GM19438 (cell line): Measurements from ENCODE around the gene PPP6R2.

Experiments
- ATAC-seq: cut with Tn5 transposase; IDR thresholded peaks from one replicate; pipeline ENCODE4 v1.9.1; 2021; ENCODE audit warnings: low read depth; ENCODE audit not compliant: unreplicated experiment

The PPP6R2 gene

GRCh38 chr22:50304528-50305392, 38.4 kb upstream of the PPP6R2 start:
- no peak for ATAC-seq

- no peak for ATAC-seq
These were observed 37.7 kb upstream of the PPP6R2 start for GRCh38 chr22:50305393-50305922.

- ATAC-seq = no peak
These were observed 37.1 kb upstream of the PPP6R2 start for GRCh38 chr22:50305923-50306566.

- no peak for ATAC-seq
These were observed 36.1 kb upstream of the PPP6R2 start, which contains the start of gene PLXNB2 for GRCh38 chr22:50306753-50307749. PLXNB2 (minus strand) TSS chr22:50307646; CDS start chr22:50290584, 17,062 bp downstream.

- ATAC-seq = no peak
These were observed 35.1 kb upstream of the PPP6R2 start for GRCh38 chr22:50307890-50308596.

GRCh38 chr22:50308597-50308935, 34.6 kb upstream of the PPP6R2 start:
- no peak for ATAC-seq

GRCh38 chr22:50308986-50309600, 34.0 kb upstream of the PPP6R2 start:
- no peak for ATAC-seq

GRCh38 chr22:50309601-50309991, 33.5 kb upstream of the PPP6R2 start:
- ATAC-seq = no peak

- no peak for ATAC-seq
These were observed 33.0 kb upstream of the PPP6R2 start for GRCh38 chr22:50310031-50310722.

- ATAC-seq = no peak
These were observed 32.1 kb upstream of the PPP6R2 start for GRCh38 chr22:50310949-50311444.

- no peak for ATAC-seq
These were observed 31.3 kb upstream of the PPP6R2 start for GRCh38 chr22:50311606-50312351.

GRCh38 chr22:50312371-50312770, 30.8 kb upstream of the PPP6R2 start:
- ATAC-seq = no peak

GRCh38 chr22:50313021-50313420, 30.1 kb upstream of the PPP6R2 start:
- no peak for ATAC-seq

GRCh38 chr22:50313600-50313999, 29.5 kb upstream of the PPP6R2 start:
- no peak for ATAC-seq

- no peak for ATAC-seq
These were observed 29.1 kb upstream of the PPP6R2 start for GRCh38 chr22:50314081-50314454.

GRCh38 chr22:50314455-50315288, 28.5 kb upstream of the PPP6R2 start:
- ATAC-seq = peak; percentile 76
